Suprapubic skin (tissue), 3 donors: Measurements from ENCODE around the gene VPS37D.

Experiments
- CTCF ChIP-seq, 2 donors: fragments of 200-600 bp in 1 of 2; fragments of 450-650 bp in 1 of 2; sonication (generic) in 1 of 2; IDR thresholded peaks; one replicate each; pipeline ENCODE4 v1.5.1; 2016 to 2019; ENCODE audit warnings: antibody characterized with exemption in 2 of 2, mild to moderate bottlenecking in 1 of 2, moderate library complexity in 1 of 2
- POLR2A ChIP-seq, 2 donors: fragments of 450-650 bp; IDR thresholded peaks; one replicate each; pipeline ENCODE4 v1.6.1; 2017; ENCODE audit warnings: antibody characterized with exemption in 2 of 2, mild to moderate bottlenecking in 2 of 2, moderate library complexity in 2 of 2

GRCh38 chr7:73707045-73707631 is 39.5 kb downstream of the VPS37D start:
- TF ChIP-seq CTCF (IDR thresholded peaks at IDR 0.05), result no peak
- TF ChIP-seq POLR2A (IDR thresholded peaks at IDR 0.05), result no peak
